NCI-H187 treated with DMSO at 0.1 percent for 48 hours (cell line): ENCODE measurements around the gene ARL14EP.

Experiments used
- DNase-seq: peaks from one replicate; lab custom pipeline; 2025; lab: John Stamatoyannopoulos, UW

The ARL14EP gene

DNA sequence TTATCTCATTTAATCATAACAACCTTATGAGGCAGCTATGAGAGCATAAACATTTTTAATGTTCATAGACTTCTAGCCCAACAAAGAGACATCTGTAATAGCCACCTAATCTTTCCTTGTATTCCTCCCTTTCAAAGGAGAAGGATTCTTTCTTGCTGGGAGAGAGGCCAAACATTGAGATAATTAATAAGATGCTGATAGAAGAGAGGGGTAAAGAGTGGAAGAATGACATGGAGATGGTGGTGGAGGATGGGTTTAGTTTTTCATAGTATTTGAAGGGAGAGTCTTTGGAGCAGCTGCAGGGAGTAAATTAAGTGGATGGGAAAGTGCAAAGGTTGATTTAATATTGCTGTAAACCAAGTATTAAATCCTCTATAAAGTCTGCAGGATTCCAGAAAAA lies 57.9 kb downstream of the ARL14EP start:
- no peak for DNase-seq

DNA sequence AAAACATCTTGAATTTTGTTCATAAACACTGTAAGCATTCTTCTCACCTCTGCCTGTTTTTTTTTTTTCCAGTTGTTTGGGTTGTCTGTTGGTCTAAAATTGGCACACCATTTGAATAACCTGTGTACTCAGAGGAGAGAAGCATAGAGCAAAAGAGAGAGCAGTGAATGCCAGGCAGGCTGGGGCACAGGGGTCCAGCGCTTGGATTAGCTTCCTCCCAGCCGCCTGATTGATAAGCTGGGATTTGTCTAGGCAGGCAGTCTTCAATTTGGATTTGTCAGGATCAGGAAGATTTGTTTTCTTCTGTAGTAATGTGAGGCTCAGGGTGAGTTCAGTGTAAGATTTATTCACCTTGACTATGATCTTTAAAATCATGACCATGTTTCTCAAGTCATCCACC lies 59.0 kb downstream of the ARL14EP start:
- no peak for DNase-seq
